GM12891 (cell line): ENCODE data around the gene DCTN3.

ENCODE experiments used
- PAX5 ChIP-seq: IDR thresholded peaks from 2 replicates; pipeline ENCODE4 v1.6.1; 2011; ENCODE audit warnings: low read length, moderate library complexity, mild to moderate bottlenecking; ENCODE audit not compliant: insufficient read depth, severe bottlenecking
- POLR2A ChIP-seq: IDR thresholded peaks from 2 replicates; pipeline ENCODE4 v1.6.1; 2011; ENCODE audit warnings: low read depth, low read length, control low read depth
- POLR2AphosphoS5 ChIP-seq: IDR thresholded peaks from 2 replicates; pipeline ENCODE4 v1.6.1; 2011; ENCODE audit warnings: low read depth, low read length, control low read depth
- POU2F2 ChIP-seq: IDR thresholded peaks from 2 replicates; pipeline ENCODE4 v1.6.1; 2011; ENCODE audit warnings: low read depth, mild to moderate bottlenecking, control low read depth, low read length, moderate library complexity
- SPI1 ChIP-seq: IDR thresholded peaks from 2 replicates; pipeline ENCODE4 v1.6.1; 2011; ENCODE audit warnings: low read depth, low read length, control low read depth
- TAF1 ChIP-seq: IDR thresholded peaks from 2 replicates; pipeline ENCODE4 v1.6.1; 2011; ENCODE audit warnings: low read depth, low read length, control low read depth

DNA sequence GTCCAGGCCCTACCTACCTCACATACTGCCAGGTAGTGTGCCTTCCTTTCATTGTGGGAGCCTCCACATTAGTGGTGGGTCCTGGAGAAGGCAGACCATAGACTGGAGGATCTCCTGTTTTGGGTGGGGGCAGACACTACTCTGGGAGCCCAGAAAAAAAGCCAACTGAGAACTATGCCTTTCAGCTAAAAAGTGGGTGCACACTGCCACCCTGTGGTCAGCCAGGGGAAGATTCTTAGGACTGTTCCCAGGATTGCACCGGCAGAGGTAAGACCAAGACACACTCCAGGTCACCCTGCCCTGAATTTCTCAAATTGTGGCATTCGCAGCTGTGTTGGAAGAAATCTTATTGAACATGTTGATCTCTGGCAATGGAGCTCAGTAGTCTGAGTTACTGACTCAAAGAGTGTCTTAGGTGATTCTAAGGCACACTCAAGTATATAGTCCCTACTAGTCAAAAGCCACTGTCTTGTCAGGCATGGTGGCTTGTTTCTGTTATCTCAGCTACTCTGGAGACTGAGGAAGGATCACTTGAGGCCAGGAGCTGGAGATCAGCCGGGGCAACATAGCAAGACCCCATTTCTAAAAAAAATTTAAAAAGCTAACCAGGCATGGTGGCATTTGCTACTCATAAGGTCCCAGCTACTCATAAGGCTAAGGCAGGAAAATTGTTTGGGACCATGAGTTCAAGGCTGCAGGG lies 13.7 kb upstream of the DCTN3 start:
- no peak for TF ChIP-seq POLR2AphosphoS5
- no peak for TF ChIP-seq TAF1
- TF ChIP-seq POLR2A: no peak
- TF ChIP-seq POU2F2: no peak
- TF ChIP-seq SPI1: no peak
- TF ChIP-seq PAX5: no peak
